Omental fat pad (tissue), 4 donors: ENCODE results near the gene GNAZ. TPM values are rescaled to one million over a fixed set of nuclear protein-coding genes. Genes with fewer than 3 reads are reported as not detected.

ENCODE experiments used
- ATAC-seq: fragments of 150-250 bp; one replicate; pipeline ENCODE4 v1.9.1; 2016; ENCODE audit warnings: mild to moderate bottlenecking, moderate library complexity; ENCODE audit not compliant: low FRiP score
- DNase-seq: peaks from one replicate; pipeline ENCODE4 v3.0.0-alpha.2; 2019; ENCODE audit warnings: low spot score
- total RNA-seq, 4 donors: library from RNA; depleted of rRNA; stranded (reverse); fragments of >200 nt; gene quantifications; one replicate each; pipeline ENCODE4 v1.1.0, GENCODE V29; 2016
- TF ChIP-seq, protein P1 (sequence below), 3 donors: fragments of 450-650 bp; IDR thresholded peaks; one replicate each; pipeline ENCODE4 v1.5.1; 2016 to 2017; ENCODE audit warnings: antibody characterized with exemption in 3 of 3, mild to moderate bottlenecking in 3 of 3, moderate library complexity in 2 of 3

The GNAZ gene
- total RNA-seq, 4 donors from 2014 or later, result 8.6 to 25.1 (median 16.5) TPM

DNA sequence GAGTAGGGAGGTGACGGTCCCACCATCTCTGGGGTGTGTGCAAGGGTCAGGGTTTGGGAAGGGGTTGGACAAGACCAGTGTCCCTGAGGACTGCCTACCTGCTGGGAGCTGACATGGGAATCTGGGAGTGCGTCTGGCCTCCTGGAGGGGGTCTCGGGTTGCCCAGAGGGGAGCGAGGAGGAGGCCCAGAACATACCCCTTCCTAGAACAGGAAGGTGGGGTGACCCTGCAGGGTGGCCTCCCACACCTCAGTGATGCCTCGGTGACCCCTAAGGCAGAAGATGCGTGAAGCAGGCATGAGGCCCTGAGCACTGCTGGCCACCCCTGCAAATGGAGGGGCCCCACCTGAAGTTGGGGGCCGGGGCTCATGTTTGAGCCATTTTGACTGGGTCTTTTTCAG is 45.0 kb downstream of the GNAZ start:
- DNase-seq, result no peak
- TF ChIP-seq, protein P1, sequence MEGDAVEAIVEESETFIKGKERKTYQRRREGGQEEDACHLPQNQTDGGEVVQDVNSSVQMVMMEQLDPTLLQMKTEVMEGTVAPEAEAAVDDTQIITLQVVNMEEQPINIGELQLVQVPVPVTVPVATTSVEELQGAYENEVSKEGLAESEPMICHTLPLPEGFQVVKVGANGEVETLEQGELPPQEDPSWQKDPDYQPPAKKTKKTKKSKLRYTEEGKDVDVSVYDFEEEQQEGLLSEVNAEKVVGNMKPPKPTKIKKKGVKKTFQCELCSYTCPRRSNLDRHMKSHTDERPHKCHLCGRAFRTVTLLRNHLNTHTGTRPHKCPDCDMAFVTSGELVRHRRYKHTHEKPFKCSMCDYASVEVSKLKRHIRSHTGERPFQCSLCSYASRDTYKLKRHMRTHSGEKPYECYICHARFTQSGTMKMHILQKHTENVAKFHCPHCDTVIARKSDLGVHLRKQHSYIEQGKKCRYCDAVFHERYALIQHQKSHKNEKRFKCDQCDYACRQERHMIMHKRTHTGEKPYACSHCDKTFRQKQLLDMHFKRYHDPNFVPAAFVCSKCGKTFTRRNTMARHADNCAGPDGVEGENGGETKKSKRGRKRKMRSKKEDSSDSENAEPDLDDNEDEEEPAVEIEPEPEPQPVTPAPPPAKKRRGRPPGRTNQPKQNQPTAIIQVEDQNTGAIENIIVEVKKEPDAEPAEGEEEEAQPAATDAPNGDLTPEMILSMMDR (IDR thresholded peaks at IDR 0.05), result no peak
- no peak for ATAC-seq

DNA sequence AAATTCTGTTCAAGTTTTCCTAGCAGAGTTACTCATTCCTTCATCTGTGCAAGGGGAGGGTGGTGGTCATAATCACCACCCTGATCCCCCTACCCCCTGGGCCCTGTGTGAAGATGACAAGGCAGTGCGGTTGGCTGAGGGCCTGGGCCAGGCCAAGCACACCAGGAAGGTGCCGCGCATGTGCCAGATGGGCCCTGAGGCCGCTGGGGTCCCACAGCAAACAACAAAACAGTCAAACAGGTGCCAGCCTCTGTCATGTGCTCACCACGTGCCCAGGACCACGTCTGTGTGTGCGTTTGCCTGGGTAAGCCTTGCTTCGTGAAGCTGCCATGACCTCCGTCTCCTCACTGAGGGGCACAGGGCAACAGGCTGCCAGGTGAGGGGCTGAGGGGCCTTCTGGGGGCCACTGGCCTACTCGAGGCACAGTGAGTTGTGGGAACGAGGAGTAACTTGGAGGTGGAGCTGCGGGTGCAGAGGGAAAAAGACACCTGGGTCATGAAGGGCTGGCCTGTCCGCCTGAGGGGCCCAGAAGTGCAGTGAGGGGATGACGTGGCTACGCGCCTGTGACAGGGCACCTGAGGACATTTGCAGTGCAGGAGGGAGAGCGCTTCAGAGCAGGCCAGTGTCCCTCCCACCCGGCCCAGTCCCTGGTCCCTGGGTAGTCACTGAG is 45.6 kb downstream of the GNAZ start:
- ATAC-seq (no peak), DNase-seq (no peak)
- TF ChIP-seq, protein P1 (IDR thresholded peaks at IDR 0.05), result no peak

DNA sequence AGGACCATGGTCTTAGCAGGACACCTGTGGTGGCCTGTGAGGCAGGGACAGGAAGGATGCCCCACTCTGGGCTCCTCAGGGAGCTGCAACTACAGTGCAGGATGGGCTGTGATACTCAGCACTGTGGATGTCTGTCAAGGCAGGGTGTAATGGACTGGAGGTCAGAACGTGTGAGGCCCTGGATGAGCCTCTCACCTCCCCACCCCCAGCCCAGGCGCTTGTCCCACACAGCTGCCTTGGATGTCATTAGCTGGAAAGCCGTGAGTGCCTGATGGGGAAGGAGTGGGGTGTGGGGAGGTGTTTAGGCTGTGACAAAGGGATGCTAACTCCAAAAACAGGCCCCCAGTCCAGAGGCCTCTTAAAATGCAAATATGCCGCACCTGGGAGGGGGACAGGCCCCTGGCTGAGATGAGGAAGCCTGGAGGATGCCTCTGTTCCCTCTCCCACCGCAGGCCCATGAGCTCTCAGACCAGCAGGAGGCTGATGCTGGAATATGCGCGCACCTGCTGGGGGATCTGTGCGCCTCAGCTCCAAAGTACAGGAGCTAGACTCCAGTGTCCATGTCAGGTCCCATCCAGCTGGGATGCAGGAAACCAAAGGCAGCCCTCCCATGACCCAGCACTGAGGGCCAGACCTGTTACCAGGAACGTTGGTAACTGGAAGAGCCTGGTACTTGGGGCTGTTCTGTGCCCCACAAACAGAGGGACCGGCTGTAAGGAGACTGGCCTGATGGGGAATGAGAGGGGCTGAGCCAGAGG is 46.4 kb downstream of the GNAZ start:
- TF ChIP-seq, protein P1 (IDR thresholded peaks at IDR 0.05), result no peak
- no peak for ATAC-seq
- no peak for DNase-seq

DNA sequence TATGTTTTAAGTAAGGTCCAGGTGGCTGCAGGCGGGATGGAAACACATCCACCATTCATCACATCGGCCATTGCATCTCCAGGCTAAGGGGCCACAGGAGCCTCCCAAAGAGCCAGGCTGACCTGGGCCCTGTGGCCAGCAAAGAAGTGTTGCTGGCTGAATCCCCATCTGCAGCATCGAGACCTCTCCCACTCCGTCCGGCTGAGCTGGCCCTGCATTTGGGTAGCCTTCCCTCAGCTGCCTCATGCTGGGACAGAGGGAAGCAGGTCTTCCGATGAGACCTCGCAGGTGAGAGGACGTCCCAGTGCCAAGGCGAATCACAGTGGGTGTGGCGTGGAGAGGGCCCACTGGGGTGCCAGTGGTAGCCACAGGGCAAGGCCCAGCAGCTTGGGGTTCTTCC is 47.0 kb downstream of the GNAZ start:
- DNase-seq, result no peak
- no peak for ATAC-seq
- TF ChIP-seq, protein P1 (IDR thresholded peaks at IDR 0.05), result no peak

DNA sequence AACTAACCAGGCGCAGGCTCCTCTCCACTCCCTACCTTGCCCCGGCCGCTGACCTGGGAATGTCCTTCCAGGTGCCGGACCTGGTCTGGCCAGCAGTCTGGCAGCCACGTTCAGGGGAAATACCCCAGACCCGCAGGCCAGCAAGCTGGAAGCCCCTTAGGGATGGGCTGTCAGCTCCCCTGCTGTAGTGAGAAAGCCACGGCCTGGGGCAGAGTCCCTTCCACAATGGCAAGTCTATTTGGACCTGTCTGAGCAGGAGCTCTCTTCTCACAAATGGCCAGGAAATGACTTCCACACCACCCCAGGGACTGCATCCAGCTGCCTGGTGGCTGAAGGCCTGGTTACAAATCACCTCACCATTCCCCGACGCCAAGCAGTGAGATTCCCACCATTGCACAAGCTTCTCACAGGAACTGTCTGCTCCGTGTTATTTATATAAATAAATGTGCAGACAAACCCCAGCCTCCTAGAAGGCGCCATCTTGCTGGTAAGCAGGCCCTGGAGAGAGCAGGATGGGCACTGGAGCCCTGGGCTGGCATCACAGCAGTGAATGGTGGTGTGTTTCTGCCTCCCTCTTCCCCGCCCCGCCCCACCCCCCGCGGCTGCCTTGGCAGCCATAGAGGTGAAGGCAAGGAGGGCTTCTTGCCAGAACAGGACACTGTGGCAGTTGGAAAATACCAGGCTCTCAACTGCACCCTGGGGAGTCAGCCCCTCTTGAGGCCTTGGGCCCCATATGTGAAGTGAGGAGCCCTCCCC is 47.8 kb downstream of the GNAZ start:
- TF ChIP-seq, protein P1 (IDR thresholded peaks at IDR 0.05), result no peak
- DNase-seq (no peak), ATAC-seq (no peak)

DNA sequence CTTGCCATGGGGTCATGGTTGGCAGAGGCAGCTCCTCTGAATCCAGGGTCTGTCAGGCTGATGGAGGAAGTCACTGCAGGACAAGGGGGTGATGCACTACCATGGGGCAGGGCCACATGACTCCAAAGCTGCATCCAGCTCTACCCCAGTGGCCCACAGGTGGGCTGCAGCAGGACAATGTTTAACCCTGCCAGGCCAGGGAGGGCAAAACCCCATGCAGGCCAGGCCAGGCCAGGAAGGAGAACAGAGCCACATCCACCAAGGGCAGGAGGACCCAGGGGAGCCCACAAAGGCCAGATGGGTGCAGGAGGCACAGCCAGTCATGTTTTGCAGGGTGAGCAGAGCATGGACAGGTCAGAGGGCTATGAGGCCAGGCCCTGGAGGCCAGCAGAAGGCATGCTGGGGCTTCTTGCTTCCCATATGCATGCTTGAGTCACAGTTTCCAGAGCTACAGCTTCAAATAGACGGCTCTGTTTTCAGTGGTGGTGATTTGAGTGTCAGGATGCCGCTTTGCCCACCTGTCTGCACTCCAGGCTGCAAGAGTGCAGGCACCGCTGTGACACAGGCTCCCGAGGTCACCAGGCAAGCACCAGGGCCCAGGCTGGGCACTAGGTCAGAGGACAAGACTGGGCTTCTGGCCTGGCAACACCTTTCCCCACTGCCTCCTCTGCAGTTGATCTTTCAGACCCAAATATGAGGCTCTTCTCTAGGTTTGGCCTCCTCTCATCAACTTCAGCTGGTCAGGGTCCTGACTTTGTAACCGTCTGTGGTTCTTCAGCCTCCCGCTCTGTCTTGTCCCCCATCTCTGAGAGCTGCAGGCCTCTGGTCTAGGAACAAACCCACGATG is 48.6 kb downstream of the GNAZ start:
- DNase-seq (no peak), ATAC-seq (no peak)
- TF ChIP-seq, protein P1 (IDR thresholded peaks at IDR 0.05), result no peak
